Gastrocnemius medialis (tissue), 4 donors: ENCODE results near the gene DTNB.

ENCODE experiments used
- CTCF ChIP-seq, 5 experiments: fragments of 450-650 bp in 3 of 5; fragments of 200-600 bp in 2 of 5; sonication (generic) in 2 of 5; IDR thresholded peaks in 4 of 5; conservative IDR thresholded peaks in 1 of 5; 1 replicate in 4 of 5; 2 replicates in 1 of 5; pipeline ENCODE4 v1.5.1; 2016 to 2019; ENCODE audit warnings: antibody characterized with exemption in 5 of 5, mild to moderate bottlenecking in 3 of 5, moderate library complexity in 3 of 5
- POLR2A ChIP-seq, 2 donors: fragments of 450-650 bp; IDR thresholded peaks; one replicate each; pipeline ENCODE4 v1.6.1; 2017; ENCODE audit warnings: antibody characterized with exemption in 2 of 2, mild to moderate bottlenecking in 2 of 2, moderate library complexity in 2 of 2

- TF ChIP-seq CTCF (IDR thresholded peaks at IDR 0.05 in 4 of 5, conservative IDR thresholded peaks at IDR 0.05 in 1 of 5) (no peak), POLR2A (IDR thresholded peaks at IDR 0.05) (no peak)
These were observed 335.0 kb downstream of the DTNB start for GRCh38 chr2:25338401-25338800.
